Stimulated activated CD4-positive, alpha-beta T cell treated with anti-CD3 and anti-CD28 coated beads, Interleukin-2, amount 100 ng/mL, for 4 hours (primary cell): ENCODE measurements around the gene GPC5.
"Not testable (repeated sequence)": the region's sequence is repeated elsewhere in the genome, so short reads cannot be mapped to it uniquely, and the experiment has no call there.

ENCODE experiments used
- DNase-seq: peaks from one replicate; pipeline ENCODE4 v3.0.0-alpha.2; 2020; ENCODE audit warnings: low read depth

The GPC5 gene

GRCh38 chr13:92752705-92753104 is 1354.3 kb downstream of the GPC5 start:
- not testable (repeated sequence) for DNase-seq

GRCh38 chr13:92761710-92762109 is 1363.3 kb downstream of the GPC5 start:
- no peak for DNase-seq

GRCh38 chr13:92767468-92767867 is 1369.0 kb downstream of the GPC5 start:
- DNase-seq: no peak

- DNase-seq: no peak
Observed at GRCh38 chr13:92768602-92769001, 1370.2 kb downstream of the GPC5 start.

- DNase-seq: no peak
Observed at GRCh38 chr13:92769046-92769445, 1370.6 kb downstream of the GPC5 start.

GRCh38 chr13:92775658-92776057 is 1377.2 kb downstream of the GPC5 start:
- no peak for DNase-seq

GRCh38 chr13:92781965-92782690 is 1383.7 kb downstream of the GPC5 start:
- DNase-seq: no peak

GRCh38 chr13:92802776-92803175 is 1404.4 kb downstream of the GPC5 start:
- DNase-seq: no peak

- no peak for DNase-seq
Observed at GRCh38 chr13:92804346-92804745, 1405.9 kb downstream of the GPC5 start.

- DNase-seq: no peak
Observed at GRCh38 chr13:92804926-92805325, 1406.5 kb downstream of the GPC5 start.

GRCh38 chr13:92805766-92806165 is 1407.3 kb downstream of the GPC5 start:
- no peak for DNase-seq

GRCh38 chr13:92806215-92806614 is 1407.8 kb downstream of the GPC5 start:
- DNase-seq: no peak

GRCh38 chr13:92807353-92807752 is 1408.9 kb downstream of the GPC5 start:
- no peak for DNase-seq

- no peak for DNase-seq
Observed at GRCh38 chr13:92807966-92808365, 1409.5 kb downstream of the GPC5 start.

GRCh38 chr13:92821324-92821723 is 1422.9 kb downstream of the GPC5 start:
- no peak for DNase-seq

GRCh38 chr13:92823059-92823458 is 1424.6 kb downstream of the GPC5 start:
- no peak for DNase-seq

- DNase-seq: no peak
Observed at GRCh38 chr13:92825938-92826596, 1427.6 kb downstream of the GPC5 start.

GRCh38 chr13:92827503-92827902 is 1429.1 kb downstream of the GPC5 start:
- no peak for DNase-seq

GRCh38 chr13:92829930-92830329 is 1431.5 kb downstream of the GPC5 start:
- no peak for DNase-seq

GRCh38 chr13:92830821-92831220 is 1432.4 kb downstream of the GPC5 start:
- DNase-seq: no peak

GRCh38 chr13:92833071-92833470 is 1434.7 kb downstream of the GPC5 start:
- DNase-seq: no peak

GRCh38 chr13:92836171-92836570 is 1437.8 kb downstream of the GPC5 start:
- DNase-seq: no peak

- DNase-seq: no peak
Observed at GRCh38 chr13:92838786-92839185, 1440.4 kb downstream of the GPC5 start.

GRCh38 chr13:92842145-92842544 is 1443.7 kb downstream of the GPC5 start:
- DNase-seq: no peak
